ENCODE measurements around the gene PPL.
A peak's percentile ranks its signal among the peaks of the same experiment; 100 is the strongest.
"Not testable (repeated sequence)": the region's sequence is repeated elsewhere in the genome, so short reads cannot be mapped to it uniquely, and the experiment has no call there.

The PPL gene

GRCh38 chr16:4936991-4937781 lies at the start of gene PPL:
Gene PPL, minus strand, starts transcription at chr16:4937148. Its CDS starts 103 bp downstream, at chr16:4937045.
- DNase-seq: no peak
- ATAC-seq: peak; percentile 35

- no peak for DNase-seq
- peak; percentile 43 for ATAC-seq
These were observed 47.4 kb upstream of the PPL start for GRCh38 chr16:4984174-4984990.

- DNase-seq (no peak), ATAC-seq (no peak)
These were observed 45.3 kb upstream of the PPL start for GRCh38 chr16:4982056-4982867.

GRCh38 chr16:4981473-4981872 lies 44.5 kb upstream of the PPL start:
- no peak for ATAC-seq

GRCh38 chr16:4980691-4981090 lies 43.7 kb upstream of the PPL start:
- ATAC-seq (no peak), DNase-seq (no peak)

More at GRCh38 chr16:4981473-4981872, 44.5 kb upstream of the PPL start:
- no peak for DNase-seq

- DNase-seq (no peak), ATAC-seq (no peak)
These were observed 43.0 kb upstream of the PPL start for GRCh38 chr16:4979736-4980660.

- DNase-seq (no peak), ATAC-seq (no peak)
These were observed 42.2 kb upstream of the PPL start for GRCh38 chr16:4979164-4979563.

GRCh38 chr16:4976611-4977145 lies 39.7 kb upstream of the PPL start:
- DNase-seq: no peak
- ATAC-seq: no peak

GRCh38 chr16:4976079-4976478 lies 39.1 kb upstream of the PPL start:
- DNase-seq (no peak), ATAC-seq (no peak)

- ATAC-seq: no peak
These were observed 36.1 kb upstream of the PPL start for GRCh38 chr16:4972938-4973587.

GRCh38 chr16:4970010-4970409 lies 33.1 kb upstream of the PPL start:
- ATAC-seq: no peak
- no peak for DNase-seq

More at GRCh38 chr16:4972938-4973587, 36.1 kb upstream of the PPL start:
- no peak for DNase-seq

GRCh38 chr16:4968879-4969483 lies 32.0 kb upstream of the PPL start:
- DNase-seq (no peak), ATAC-seq (no peak)

GRCh38 chr16:4968278-4968677 lies 31.3 kb upstream of the PPL start:
- DNase-seq, ATAC-seq: not testable (repeated sequence)

GRCh38 chr16:4966736-4967453 lies 29.9 kb upstream of the PPL start:
- ATAC-seq: no peak
- no peak for DNase-seq

- ATAC-seq, DNase-seq: not testable (repeated sequence)
These were observed 26.6 kb upstream of the PPL start for GRCh38 chr16:4963527-4963926.

- no peak for ATAC-seq
- DNase-seq: no peak
These were observed 25.8 kb upstream of the PPL start for GRCh38 chr16:4962716-4963115.

GRCh38 chr16:4960579-4960978 lies 23.6 kb upstream of the PPL start:
- ATAC-seq (no peak), DNase-seq (no peak)

- ATAC-seq (no peak), DNase-seq (no peak)
These were observed 21.8 kb upstream of the PPL start for GRCh38 chr16:4958510-4959438.
